Measurements from ENCODE around the gene SLC6A7. TPM values are rescaled to one million over a fixed set of nuclear protein-coding genes. Genes with fewer than 3 reads are reported as not detected.
"Not testable (repeated sequence)": the region's sequence is repeated elsewhere in the genome, so short reads cannot be mapped to it uniquely, and the experiment has no call there.

SLC6A7 gene
- polyA plus RNA-seq, 1 donor, result 5.7 TPM

GRCh38 chr5:150242251-150242894 is 52.5 kb downstream of the SLC6A7 start:
- DNase-seq, result no peak
- Histone ChIP-seq H3K9me3 (ENCODE audit: control insufficient read depth, low read depth, low read length) (peaks cover 4% of the 10 kb centered on the region), H3K27me3 (ENCODE audit: control insufficient read depth, insufficient read depth, low read length) (no peaks in the 10 kb centered on the region), H3K4me3 (ENCODE audit: low read length) (no peak overlapping the region), H3K36me3 (ENCODE audit: control insufficient read depth, insufficient read depth, low read length) (no peaks in the 10 kb centered on the region), H3K27ac (ENCODE audit: low read length) (no peak overlapping the region), H3K4me1 (ENCODE audit: control insufficient read depth, insufficient read depth, low read length) (peaks cover 8% of the 10 kb centered on the region)
- no CpG with 5 or more reads among the region's 11 CpGs for WGBS (ENCODE audit: insufficient coverage, low lambda C conversion rate)

DNA sequence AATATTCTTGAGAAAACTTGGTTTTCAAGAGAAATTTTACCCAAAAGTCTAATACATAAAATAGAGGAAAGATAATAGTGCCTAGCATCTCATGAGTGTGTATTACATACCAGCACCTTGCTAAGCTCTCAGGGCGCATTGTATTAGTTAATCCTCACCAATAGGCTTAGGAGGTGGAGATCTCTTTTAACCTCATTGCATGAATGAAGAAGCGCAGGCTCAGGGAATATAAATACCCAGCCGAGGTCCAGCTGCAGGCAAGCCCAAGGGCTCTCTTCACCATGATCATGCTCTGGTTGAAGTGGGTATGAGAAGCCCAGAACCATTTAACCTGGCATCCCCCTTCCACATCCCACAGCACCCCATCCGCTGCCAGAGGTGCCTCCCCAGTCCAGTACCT is 53.7 kb downstream of the SLC6A7 start:
- H3K27ac ChIP-seq (ENCODE audit: low read length), result no peak overlapping the region
- no CpG with 5 or more reads among the region's 4 CpGs for WGBS (ENCODE audit: insufficient coverage, low lambda C conversion rate)
- no peaks in the 10 kb centered on the region for H3K36me3 ChIP-seq (ENCODE audit: control insufficient read depth, insufficient read depth, low read length)

GRCh38 chr5:150244209-150244608 is 54.3 kb downstream of the SLC6A7 start:
- Histone ChIP-seq H3K36me3 (ENCODE audit: control insufficient read depth, insufficient read depth, low read length) (no peaks in the 10 kb centered on the region), H3K4me1 (ENCODE audit: control insufficient read depth, insufficient read depth, low read length) (peaks cover 11% of the 10 kb centered on the region), H3K4me3 (ENCODE audit: low read length) (no peak overlapping the region), H3K9me3 (ENCODE audit: control insufficient read depth, low read depth, low read length) (peaks cover 4% of the 10 kb centered on the region), H3K27me3 (ENCODE audit: control insufficient read depth, insufficient read depth, low read length) (no peaks in the 10 kb centered on the region), H3K27ac (ENCODE audit: low read length) (no peak overlapping the region)
- WGBS (ENCODE audit: insufficient coverage, low lambda C conversion rate), result 33% methylated on average over 1 of the region's 7 CpGs
- no peak for DNase-seq

More for the DNA sequence above, 53.7 kb downstream of the SLC6A7 start:
- H3K4me1 ChIP-seq (ENCODE audit: control insufficient read depth, insufficient read depth, low read length), result peaks cover 11% of the 10 kb centered on the region
- DNase-seq, result no peak
- peaks cover 4% of the 10 kb centered on the region for H3K9me3 ChIP-seq (ENCODE audit: control insufficient read depth, low read depth, low read length)
- H3K27me3 ChIP-seq (ENCODE audit: control insufficient read depth, insufficient read depth, low read length), result no peaks in the 10 kb centered on the region
- H3K4me3 ChIP-seq (ENCODE audit: low read length), result no peak overlapping the region

- no peak for DNase-seq
- no peak overlapping the region for H3K27ac ChIP-seq (ENCODE audit: low read length)
- H3K36me3 ChIP-seq (ENCODE audit: control insufficient read depth, insufficient read depth, low read length), result no peaks in the 10 kb centered on the region
- H3K4me3 ChIP-seq (ENCODE audit: low read length), result no peak overlapping the region
- H3K27me3 ChIP-seq (ENCODE audit: control insufficient read depth, insufficient read depth, low read length), result no peaks in the 10 kb centered on the region
- WGBS (ENCODE audit: insufficient coverage, low lambda C conversion rate), result no CpG with 5 or more reads among the region's 18 CpGs
- peaks cover 11% of the 10 kb centered on the region for H3K4me1 ChIP-seq (ENCODE audit: control insufficient read depth, insufficient read depth, low read length)
- H3K9me3 ChIP-seq (ENCODE audit: control insufficient read depth, low read depth, low read length), result peaks cover 4% of the 10 kb centered on the region
These were observed 55.4 kb downstream of the SLC6A7 start for GRCh38 chr5:150245111-150245789.

DNA sequence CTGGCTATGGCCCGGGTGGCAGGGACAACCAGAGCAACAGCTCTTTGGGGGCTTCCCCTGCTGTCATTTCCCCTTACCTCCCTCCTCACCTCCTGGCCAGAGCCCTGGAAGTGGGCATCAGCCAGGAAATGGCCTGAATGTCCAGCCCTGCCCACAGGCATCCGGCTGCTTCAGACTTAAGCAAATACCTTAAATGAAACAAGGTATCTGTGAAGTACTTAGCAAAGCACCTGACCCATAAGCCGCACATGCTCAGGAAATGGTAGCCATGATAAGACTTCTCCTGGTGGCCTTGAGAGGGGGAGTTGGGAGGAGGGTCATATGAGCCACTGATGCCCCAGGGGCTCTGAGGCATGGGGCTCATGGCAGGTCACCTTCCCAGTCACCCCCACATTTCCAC is 55.9 kb downstream of the SLC6A7 start:
- DNase-seq, result no peak
- no CpG with 5 or more reads among the region's 3 CpGs for WGBS (ENCODE audit: insufficient coverage, low lambda C conversion rate)
- no peak overlapping the region for H3K4me3 ChIP-seq (ENCODE audit: low read length)
- no peak overlapping the region for H3K27ac ChIP-seq (ENCODE audit: low read length)
- no peaks in the 10 kb centered on the region for H3K36me3 ChIP-seq (ENCODE audit: control insufficient read depth, insufficient read depth, low read length)
- peaks cover 11% of the 10 kb centered on the region for H3K4me1 ChIP-seq (ENCODE audit: control insufficient read depth, insufficient read depth, low read length)
- H3K27me3 ChIP-seq (ENCODE audit: control insufficient read depth, insufficient read depth, low read length), result no peaks in the 10 kb centered on the region
- H3K9me3 ChIP-seq (ENCODE audit: control insufficient read depth, low read depth, low read length), result peaks cover 4% of the 10 kb centered on the region

DNA sequence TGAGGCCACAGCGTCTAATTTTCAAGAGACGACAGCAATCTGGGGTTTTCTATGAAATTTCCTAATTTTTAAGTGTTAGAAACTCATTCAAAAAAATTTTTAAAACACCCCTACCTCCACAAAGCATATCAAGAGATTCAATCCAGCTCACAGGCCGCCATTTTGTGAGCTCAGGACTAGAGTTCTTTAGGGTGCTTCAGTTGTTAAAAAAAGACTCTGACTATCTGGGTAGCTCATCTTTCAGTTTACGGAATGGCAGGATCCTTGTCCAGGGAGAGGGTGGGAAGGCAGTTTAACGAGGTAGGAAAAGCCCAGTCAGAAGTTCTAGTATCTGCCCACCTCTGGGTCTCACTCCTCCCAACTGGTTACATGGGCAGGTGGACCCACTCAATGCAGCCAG is 56.6 kb downstream of the SLC6A7 start:
- Histone ChIP-seq H3K27me3 (ENCODE audit: control insufficient read depth, insufficient read depth, low read length) (no peaks in the 10 kb centered on the region), H3K4me3 (ENCODE audit: low read length) (no peak overlapping the region), H3K36me3 (ENCODE audit: control insufficient read depth, insufficient read depth, low read length) (no peaks in the 10 kb centered on the region), H3K4me1 (ENCODE audit: control insufficient read depth, insufficient read depth, low read length) (peaks cover 11% of the 10 kb centered on the region), H3K27ac (ENCODE audit: low read length) (no peak overlapping the region), H3K9me3 (ENCODE audit: control insufficient read depth, low read depth, low read length) (peaks cover 4% of the 10 kb centered on the region)
- DNase-seq, result no peak
- WGBS (ENCODE audit: insufficient coverage, low lambda C conversion rate), result 100% methylated on average over 1 of the region's 5 CpGs

DNA sequence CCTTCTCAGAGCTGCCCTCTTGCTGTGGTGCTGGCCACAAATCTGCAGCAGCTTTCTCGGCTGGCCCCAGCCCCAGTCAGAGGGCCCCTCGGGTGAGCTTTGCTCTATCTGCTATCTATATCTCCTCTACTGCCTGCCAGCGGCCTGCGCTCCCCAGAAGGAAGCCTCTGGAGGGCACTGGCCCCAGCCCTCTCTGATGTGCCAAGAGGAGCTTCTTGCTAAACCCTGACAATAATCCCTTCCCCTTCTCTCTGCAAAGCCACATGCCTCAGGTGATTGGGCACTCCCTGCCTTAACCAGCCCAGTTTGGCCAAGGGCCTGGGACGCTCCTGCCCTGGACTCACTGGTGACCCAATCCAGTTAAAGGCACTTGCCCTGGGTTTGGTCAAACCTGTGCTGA is 57.0 kb downstream of the SLC6A7 start:
- Histone ChIP-seq H3K9me3 (ENCODE audit: control insufficient read depth, low read depth, low read length) (peaks cover 4% of the 10 kb centered on the region), H3K36me3 (ENCODE audit: control insufficient read depth, insufficient read depth, low read length) (no peaks in the 10 kb centered on the region), H3K27me3 (ENCODE audit: control insufficient read depth, insufficient read depth, low read length) (no peaks in the 10 kb centered on the region), H3K27ac (ENCODE audit: low read length) (peak overlapping the region; percentile 34), H3K4me1 (ENCODE audit: control insufficient read depth, insufficient read depth, low read length) (peaks cover 11% of the 10 kb centered on the region), H3K4me3 (ENCODE audit: low read length) (no peak overlapping the region)
- WGBS (ENCODE audit: insufficient coverage, low lambda C conversion rate), result no CpG with 5 or more reads among the region's 5 CpGs
- peak; percentile 40 to 55 for DNase-seq

GRCh38 chr5:150247726-150248125 is 57.9 kb downstream of the SLC6A7 start:
- H3K4me1 ChIP-seq (ENCODE audit: control insufficient read depth, insufficient read depth, low read length), result peaks cover 11% of the 10 kb centered on the region
- no peak overlapping the region for H3K27ac ChIP-seq (ENCODE audit: low read length)
- peaks cover 4% of the 10 kb centered on the region for H3K9me3 ChIP-seq (ENCODE audit: control insufficient read depth, low read depth, low read length)
- WGBS (ENCODE audit: insufficient coverage, low lambda C conversion rate), result no CpG with 5 or more reads among the region's 9 CpGs
- DNase-seq, result no peak
- no peaks in the 10 kb centered on the region for H3K27me3 ChIP-seq (ENCODE audit: control insufficient read depth, insufficient read depth, low read length)
- no peaks in the 10 kb centered on the region for H3K36me3 ChIP-seq (ENCODE audit: control insufficient read depth, insufficient read depth, low read length)
- H3K4me3 ChIP-seq (ENCODE audit: low read length), result no peak overlapping the region

- H3K27me3 ChIP-seq (ENCODE audit: control insufficient read depth, insufficient read depth, low read length); DNase-seq; H3K9me3 ChIP-seq (ENCODE audit: control insufficient read depth, low read depth, low read length); H3K27ac ChIP-seq (ENCODE audit: low read length); H3K36me3 ChIP-seq (ENCODE audit: control insufficient read depth, insufficient read depth, low read length); H3K4me3 ChIP-seq (ENCODE audit: low read length): not testable (repeated sequence)
- H3K4me1 ChIP-seq (ENCODE audit: control insufficient read depth, insufficient read depth, low read length), result peaks cover 11% of the 10 kb centered on the region
- WGBS (ENCODE audit: insufficient coverage, low lambda C conversion rate), result no CpG with 5 or more reads among the region's 6 CpGs
These were observed 58.6 kb downstream of the SLC6A7 start for GRCh38 chr5:150248493-150248892.

DNA sequence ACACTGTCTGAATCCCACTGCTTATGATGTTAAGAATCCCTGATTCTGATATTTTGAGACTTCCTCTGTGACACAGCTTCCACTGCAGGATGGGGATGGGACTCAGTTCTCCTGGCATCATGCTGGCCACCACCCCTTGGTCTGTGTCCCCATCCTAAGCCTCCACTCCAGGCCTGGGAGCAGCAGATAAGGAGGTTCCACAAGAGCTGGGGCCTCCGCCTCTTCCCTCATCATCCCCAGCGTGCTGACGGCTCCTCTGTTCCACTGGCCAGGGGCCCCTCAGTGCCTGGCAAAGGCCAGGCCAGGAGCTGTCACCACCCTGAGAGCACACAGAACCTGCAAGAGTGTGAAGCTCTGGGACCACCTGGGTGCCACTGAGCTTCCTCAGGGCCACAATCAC is 59.1 kb downstream of the SLC6A7 start:
- H3K4me1 ChIP-seq (ENCODE audit: control insufficient read depth, insufficient read depth, low read length), result peaks cover 11% of the 10 kb centered on the region
- no peaks in the 10 kb centered on the region for H3K36me3 ChIP-seq (ENCODE audit: control insufficient read depth, insufficient read depth, low read length)
- H3K27me3 ChIP-seq (ENCODE audit: control insufficient read depth, insufficient read depth, low read length), result no peaks in the 10 kb centered on the region
- no CpG with 5 or more reads among the region's 3 CpGs for WGBS (ENCODE audit: insufficient coverage, low lambda C conversion rate)
- no peak for DNase-seq
- peaks cover 4% of the 10 kb centered on the region for H3K9me3 ChIP-seq (ENCODE audit: control insufficient read depth, low read depth, low read length)
- H3K27ac ChIP-seq (ENCODE audit: low read length), result no peak overlapping the region
- no peak overlapping the region for H3K4me3 ChIP-seq (ENCODE audit: low read length)

DNA sequence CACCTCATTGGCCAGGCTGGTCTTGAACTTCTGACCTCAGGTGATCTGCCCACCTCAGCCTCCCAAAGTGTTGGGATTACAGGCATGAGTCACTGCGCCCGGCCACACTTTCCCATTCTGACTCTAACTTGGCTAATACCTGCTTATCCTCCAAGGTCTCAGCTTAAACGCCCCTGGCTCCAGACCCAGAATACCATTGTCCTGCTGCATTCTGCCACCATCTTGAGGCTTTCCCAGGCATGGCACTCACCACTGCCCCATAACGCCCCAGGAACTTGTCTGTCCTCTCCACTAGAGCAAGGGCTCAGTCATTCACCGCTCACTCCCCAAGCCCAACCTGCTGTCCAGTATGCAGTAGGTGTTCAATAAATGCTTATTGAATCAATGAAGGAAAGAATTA is 59.9 kb downstream of the SLC6A7 start:
- H3K4me1 ChIP-seq (ENCODE audit: control insufficient read depth, insufficient read depth, low read length), result peaks cover 11% of the 10 kb centered on the region
- DNase-seq, result no peak
- H3K9me3 ChIP-seq (ENCODE audit: control insufficient read depth, low read depth, low read length), result peaks cover 4% of the 10 kb centered on the region
- no peaks in the 10 kb centered on the region for H3K36me3 ChIP-seq (ENCODE audit: control insufficient read depth, insufficient read depth, low read length)
- WGBS (ENCODE audit: insufficient coverage, low lambda C conversion rate), result 60% methylated on average over 1 of the region's 5 CpGs
- H3K4me3 ChIP-seq (ENCODE audit: low read length), result no peak overlapping the region
- no peaks in the 10 kb centered on the region for H3K27me3 ChIP-seq (ENCODE audit: control insufficient read depth, insufficient read depth, low read length)
- no peak overlapping the region for H3K27ac ChIP-seq (ENCODE audit: low read length)

Data from large intestine (tissue), 3 donors.